HepG2 (cell line): ENCODE measurements around the gene EDNRA. TPM values are rescaled to one million over a fixed set of nuclear protein-coding genes. Genes with fewer than 3 reads are reported as not detected.

Source experiments
- ATAC-seq: fragments of 200-7000 bp; cut with Tn5 transposase; 3 replicates; pipeline ENCODE4 v1.9.1; 2020; ENCODE audit warnings: mild to moderate bottlenecking, moderate library complexity
- BruUV-seq: library from RNA; stranded (reverse); fragments of 400-500 nt; replicated peaks from 2 replicates; lab custom pipeline; 2021; lab: Mats Ljungman, UMichigan
- CTCF ChIA-PET: fragments of 300-600 bp; formaldehyde crosslinking; extraction: SDS; loops from one replicate; lab custom pipeline; 2021; ENCODE audit warnings: low total read pairs, inconsistent platforms, low intra/inter-chr PET ratio; lab: Yijun Ruan, JAX
- POLR2A ChIA-PET: fragments of 350-600 bp; sonication (Branson Sonifier 250); formaldehyde crosslinking; loops from one replicate; lab custom pipeline; 2020; ENCODE audit warnings: antibody characterized with exemption, inconsistent platforms; lab: Yijun Ruan, JAX
- DNase-seq: peaks from one replicate; pipeline ENCODE4 v3.0.0-alpha.2; 2015; ENCODE audit warnings: low spot score
- FAIRE-seq: peaks from 3 replicates; lab custom pipeline; 2011; peaks lifted over from hg19 to GRCh38; lab: Jason Lieb, UNC
- H2AFZ ChIP-seq: one replicate; pipeline ENCODE4 v1.6.1; 2011; ENCODE audit warnings: low read length, inconsistent platforms
- H3K27ac ChIP-seq: fragments of 300-600 bp; 3 replicates; pipeline ENCODE4 v1.8.0; 2011; ENCODE audit warnings: mixed run types, mild to moderate bottlenecking, mixed read lengths, low read length, inconsistent platforms; ENCODE audit not compliant: insufficient read depth; ENCODE audit errors: extremely low read length
- H3K27me3 ChIP-seq, 2 experiments: fragments of 200-600 bp in 1 of 2; 2 replicates in 1 of 2; 3 replicates in 1 of 2; pipeline versions ENCODE4 v1.6.0 to v1.8.0; 2011; ENCODE audit warnings: low read length in 2 of 2, mild to moderate bottlenecking in 2 of 2, moderate library complexity in 2 of 2, inconsistent platforms in 1 of 2; ENCODE audit not compliant: insufficient read depth in 2 of 2, control insufficient read depth in 1 of 2
- H3K36me3 ChIP-seq, 2 experiments: fragments of 200-600 bp in 1 of 2; replicated peaks in 1 of 2; 2 replicates in 1 of 2; 3 replicates in 1 of 2; pipeline versions ENCODE4 v1.5.1 to v1.8.0; 2011; ENCODE audit warnings: low read length in 2 of 2, inconsistent platforms in 1 of 2; ENCODE audit not compliant: insufficient read depth in 2 of 2, control insufficient read depth in 1 of 2
- H3K4me1 ChIP-seq: 2 replicates; pipeline ENCODE4 v1.5.1; 2012; ENCODE audit warnings: low read length, inconsistent platforms; ENCODE audit not compliant: insufficient read depth
- H3K4me2 ChIP-seq: 2 replicates; pipeline ENCODE4 v1.6.0; 2011; ENCODE audit warnings: low read depth, low read length, inconsistent platforms
- H3K4me3 ChIP-seq, 3 experiments: fragments of 200-600 bp in 1 of 3; sonication (generic), shearing (Covaris generic) in 1 of 3; replicated peaks in 1 of 3; 2 replicates each; pipeline ENCODE4 v1.5.1; 2011 to 2016; ENCODE audit warnings: low read length in 3 of 3, inconsistent platforms in 2 of 3, low read depth in 2 of 3, mild to moderate bottlenecking in 2 of 3, control low read depth in 1 of 3, mixed read lengths in 1 of 3; ENCODE audit not compliant: insufficient read depth in 1 of 3
- H3K79me2 ChIP-seq: one replicate; pipeline ENCODE4 v1.6.1; 2011; ENCODE audit warnings: low read length, inconsistent platforms; ENCODE audit not compliant: insufficient read depth
- H3K9ac ChIP-seq: 2 replicates; pipeline ENCODE4 v1.6.0; 2011; ENCODE audit warnings: mild to moderate bottlenecking, low read depth, low read length, inconsistent platforms; ENCODE audit not compliant: insufficient read depth
- H3K9me3 ChIP-seq: 2 replicates; pipeline ENCODE4 v1.5.1; 2012; ENCODE audit warnings: mild to moderate bottlenecking, low read length
- H4K20me1 ChIP-seq: 2 replicates; pipeline ENCODE4 v1.6.0; 2011; ENCODE audit warnings: inconsistent platforms, mild to moderate bottlenecking, low read length, moderate library complexity; ENCODE audit not compliant: insufficient read depth
- DNMT3B ChIP-seq: conservative IDR thresholded peaks from 2 replicates; pipeline ENCODE4 v1.6.1; 2016; ENCODE audit warnings: missing biosample characterization, control low read depth
- E2F2 ChIP-seq: sonication (generic); formaldehyde crosslinking; IDR thresholded peaks from 2 replicates; pipeline ENCODE4 v1.4.0; 2020; ENCODE audit warnings: missing genetic modification reagents, borderline replicate concordance
- KDM6A ChIP-seq: IDR thresholded peaks from 2 replicates; pipeline ENCODE4 v1.6.1; 2016; ENCODE audit warnings: low read depth
- PTBP1 ChIP-seq: fragments of 200-400 bp; formaldehyde crosslinking; IDR thresholded peaks from 2 replicates; pipeline ENCODE4 v1.6.1; 2018; ENCODE audit warnings: low read length, low read depth; ENCODE audit not compliant: poor library complexity, severe bottlenecking
- ZBTB7A ChIP-seq: sonication (generic); formaldehyde crosslinking; IDR thresholded peaks from 2 replicates; pipeline ENCODE4 v1.8.0; 2022; ENCODE audit warnings: mild to moderate bottlenecking, missing genetic modification reagents
- ZNF142 ChIP-seq: sonication (generic); formaldehyde crosslinking; IDR thresholded peaks from 2 replicates; pipeline ENCODE4 v1.4.0; 2020; ENCODE audit warnings: missing genetic modification reagents
- ZNF207 ChIP-seq: fragments of 450-650 bp; IDR thresholded peaks from 2 replicates; pipeline ENCODE4 v1.6.1; 2016; ENCODE audit warnings: antibody characterized with exemption, borderline replicate concordance
- ZNF230 ChIP-seq: sonication (generic); formaldehyde crosslinking; IDR thresholded peaks from 2 replicates; pipeline ENCODE4 v1.4.0; 2020; ENCODE audit warnings: mild to moderate bottlenecking, missing genetic modification reagents
- ZNF274 ChIP-seq: sonication (generic); formaldehyde crosslinking; IDR thresholded peaks from 2 replicates; pipeline ENCODE4 v1.5.1; 2020; ENCODE audit warnings: mild to moderate bottlenecking, missing genetic modification reagents
- ZNF331 ChIP-seq: sonication (generic); formaldehyde crosslinking; IDR thresholded peaks from 2 replicates; pipeline ENCODE4 v1.4.0; 2020; ENCODE audit warnings: missing genetic modification reagents
- ZUFSP ChIP-seq: sonication (generic); formaldehyde crosslinking; IDR thresholded peaks from 2 replicates; pipeline ENCODE4 v1.9.0; 2021; ENCODE audit warnings: missing genetic modification reagents, mild to moderate bottlenecking, borderline replicate concordance
- WGBS: methylation state at CpG from one replicate; pipeline ENCODE4 v1.1.6; 2017; ENCODE audit warnings: low lambda C conversion rate; 5-methylcytosine and 5-hydroxymethylcytosine counted together
- in situ Hi-C: cut with HindIII; loops from 2 replicates; pipeline ENCODE4 v1.10.0; 2017; ENCODE audit warnings: low pct_unique_long_range_greater_than_20kb; ENCODE audit not compliant: extremely low pct_ligation_motif_present
- intact Hi-C: fragments of 100-400 bp; cut with micrococcal nuclease; formaldehyde crosslinking; loops from one replicate; pipeline ENCODE4 v1.10.0; 2022; ENCODE audit not compliant: unreplicated experiment
- polyA plus RNA-seq, 8 experiments: library from polyadenylated mRNA; depleted of rRNA in 3 of 8; stranded (reverse) in 7 of 8; unstranded in 1 of 8; fragments of >200 nt; fragmentation: Illumina TruSeq in 4 of 8; extraction: Trizol in 4 of 8; gene quantifications; 2 replicates each; pipeline versions ENCODE4 v1.2.1 to v1.2.3, GENCODE V29; 2011 to 2016; ENCODE audit warnings: low read depth in 4 of 8, missing spikeins in 1 of 8, mixed read lengths in 1 of 8; ENCODE audit not compliant: insufficient read depth in 1 of 8
- total RNA-seq, 5 experiments: library from RNA; depleted of rRNA; stranded (reverse); fragments of >200 nt; fragmentation: Illumina TruSeq; extraction: Trizol; gene quantifications; 2 replicates each; pipeline ENCODE4 v1.2.3, GENCODE V29; 2016; ENCODE audit warnings: low read depth in 1 of 5

Gene EDNRA
- total and polyA plus RNA-seq, 2 of the 13 experiments (the other 11 are each of a cell fraction or from before 2014, with no cell fraction given) = not detected

- no peak for TF ChIP-seq ZNF142 (CRISPR knock-in tag)
Measured at GRCh38 chr4:147508346-147508745, 27.4 kb downstream of the EDNRA start (continued).

GRCh38 chr4:147509386-147509785 lies 28.5 kb downstream of the EDNRA start:
- intact Hi-C loops (no loop called here), in situ Hi-C loops (no loop called here)
- TF ChIP-seq DNMT3B = no peak
- no peak for TF ChIP-seq PTBP1
- no peak for TF ChIP-seq ZNF207
- TF ChIP-seq E2F2 (CRISPR knock-in tag) = no peak
- no peak for TF ChIP-seq ZNF331
- no peak for TF ChIP-seq ZNF230 (CRISPR knock-in tag)
- TF ChIP-seq ZBTB7A (CRISPR knock-in tag) = no peak
- no peak for TF ChIP-seq ZUFSP (CRISPR knock-in tag)
- no peak for TF ChIP-seq ZNF274
- TF ChIP-seq KDM6A = no peak
- H2AFZ ChIP-seq = no peak overlapping the region
- BruUV-seq = no TSS peak
- H3K36me3 ChIP-seq = no peaks in the 10 kb centered on the region
- no peaks in the 10 kb centered on the region for H3K4me1 ChIP-seq
- H3K27ac ChIP-seq = no peak overlapping the region
- 0% methylated on average over 2 of the region's 2 CpGs for WGBS
- no peaks in the 10 kb centered on the region for H3K79me2 ChIP-seq
- no peaks in the 10 kb centered on the region for H3K9me3 ChIP-seq
- H4K20me1 ChIP-seq = no peaks in the 10 kb centered on the region
- CTCF ChIA-PET = no interaction called here
- no peak overlapping the region for H3K9ac ChIP-seq
- H3K4me3 ChIP-seq = no peak overlapping the region
- no peak for FAIRE-seq
- DNase-seq = no peak
- POLR2A ChIA-PET = no interaction called here
- no peak overlapping the region for H3K4me2 ChIP-seq
- no peak for ATAC-seq
- H3K27me3 ChIP-seq = no peaks in the 10 kb centered on the region
